Measurements from ENCODE around the gene DBNDD1.

DBNDD1 gene

GRCh38 chr16:90020260-90020837 lies 1.1 kb upstream of the DBNDD1 start:
- TF ChIP-seq CTCF (IDR thresholded peaks at IDR 0.05) = no peak
- H3K4me3 ChIP-seq (ENCODE audit: low read depth in 1 of 2, low read length in 1 of 2) = no peak overlapping the region
- peaks cover 31 to 43% of the 10 kb centered on the region in 2 experiments for H3K4me1 ChIP-seq (ENCODE audit: control insufficient read depth in 1 of 2, insufficient read depth in 1 of 2, low read depth in 1 of 2, low read length in 1 of 2)

GRCh38 chr16:90019543-90020259 lies 445 bp upstream of the DBNDD1 start:
- peaks cover 60% of the 10 kb centered on the region for H3K27me3 ChIP-seq
- H3K4me1 ChIP-seq (ENCODE audit: control insufficient read depth in 1 of 2, insufficient read depth in 1 of 2, low read depth in 1 of 2, low read length in 1 of 2) = peaks cover 31 to 43% of the 10 kb centered on the region in 2 experiments
- no peaks in the 10 kb centered on the region for H3K9me3 ChIP-seq
- peak; percentile 26 for TF ChIP-seq CTCF (IDR thresholded peaks at IDR 0.05)
- H3K36me3 ChIP-seq = no peaks in the 10 kb centered on the region
- no peak overlapping the region for H3K27ac ChIP-seq
- peak overlapping the region; percentile 35 to 61 for H3K4me3 ChIP-seq (ENCODE audit: low read depth in 1 of 2, low read length in 1 of 2)

More at GRCh38 chr16:90020260-90020837, 1.1 kb upstream of the DBNDD1 start:
- peaks cover 55% of the 10 kb centered on the region for H3K27me3 ChIP-seq
- no peak overlapping the region for H3K27ac ChIP-seq
- no peaks in the 10 kb centered on the region for H3K36me3 ChIP-seq
- no peaks in the 10 kb centered on the region for H3K9me3 ChIP-seq

GRCh38 chr16:90018297-90018651 lies 982 bp downstream of the DBNDD1 start:
- Histone ChIP-seq H3K4me3 (ENCODE audit: low read depth in 1 of 2, low read length in 1 of 2) (no peak overlapping the region), H3K27ac (no peak overlapping the region), H3K27me3 (peaks cover 71% of the 10 kb centered on the region), H3K4me1 (ENCODE audit: control insufficient read depth in 1 of 2, insufficient read depth in 1 of 2, low read depth in 1 of 2, low read length in 1 of 2) (peaks cover 31 to 41% of the 10 kb centered on the region in 2 experiments), H3K9me3 (no peaks in the 10 kb centered on the region), H3K36me3 (no peaks in the 10 kb centered on the region)
- TF ChIP-seq CTCF (IDR thresholded peaks at IDR 0.05) = no peak

- Histone ChIP-seq H3K4me1 (ENCODE audit: control insufficient read depth in 1 of 2, insufficient read depth in 1 of 2, low read depth in 1 of 2, low read length in 1 of 2) (peaks cover 15 to 27% of the 10 kb centered on the region in 2 experiments), H3K4me3 (ENCODE audit: low read depth in 1 of 2, low read length in 1 of 2) (no peak overlapping the region), H3K9me3 (no peaks in the 10 kb centered on the region), H3K27ac (no peak overlapping the region), H3K27me3 (peaks cover 87% of the 10 kb centered on the region), H3K36me3 (no peaks in the 10 kb centered on the region)
- no peak for TF ChIP-seq CTCF (IDR thresholded peaks at IDR 0.05)
These were observed 2.8 kb downstream of the DBNDD1 start for GRCh38 chr16:90016339-90016950.

GRCh38 chr16:90015586-90016338 lies 3.5 kb downstream of the DBNDD1 start:
- Histone ChIP-seq H3K9me3 (no peaks in the 10 kb centered on the region), H3K27me3 (peaks cover 91% of the 10 kb centered on the region), H3K27ac (no peak overlapping the region), H3K4me3 (ENCODE audit: low read depth in 1 of 2, low read length in 1 of 2) (no peak overlapping the region), H3K4me1 (ENCODE audit: control insufficient read depth in 1 of 2, insufficient read depth in 1 of 2, low read depth in 1 of 2, low read length in 1 of 2) (peaks cover 9 to 20% of the 10 kb centered on the region in 2 experiments), H3K36me3 (no peaks in the 10 kb centered on the region)
- TF ChIP-seq CTCF (IDR thresholded peaks at IDR 0.05) = no peak
